Stimulated activated naive B cell treated with anti-CD40 and anti-IgM and Interleukin-4, amounts not matched to agents 10 μg/mL and 1 μg/mL and 100 μg/mL, for 72 hours (primary cell): ENCODE results near the gene KCTD17.
"Not testable (repeated sequence)": the region's sequence is repeated elsewhere in the genome, so short reads cannot be mapped to it uniquely, and the experiment has no call there.

Source experiments
- ATAC-seq, 2 donors: fragments of 150-1000 bp; cut with Tn5 transposase; replicated peaks; 2 replicates each; pipeline ENCODE4 v1.10.0; 2021; ENCODE audit warnings: moderate library complexity in 1 of 2
- DNase-seq: peaks from one replicate; pipeline ENCODE4 v3.0.0; 2021
- H3K27ac Mint-ChIP-seq: one replicate; pipeline ENCODE4 v1.8.0; 2022; ENCODE audit warnings: mild to moderate bottlenecking, mixed read lengths
- H3K27me3 Mint-ChIP-seq, 2 donors: one replicate each; pipeline ENCODE4 v1.8.0; 2022; ENCODE audit warnings: mixed read lengths in 2 of 2
- H3K36me3 Mint-ChIP-seq, 2 donors: one replicate each; pipeline ENCODE4 v1.8.0; 2022; ENCODE audit warnings: mixed read lengths in 2 of 2, mild to moderate bottlenecking in 1 of 2
- H3K4me1 Mint-ChIP-seq, 2 donors: one replicate each; pipeline ENCODE4 v1.8.0; 2022; ENCODE audit warnings: mixed read lengths in 2 of 2, mild to moderate bottlenecking in 1 of 2
- H3K4me3 Mint-ChIP-seq, 2 donors: one replicate each; pipeline ENCODE4 v1.8.0; 2022; ENCODE audit warnings: mild to moderate bottlenecking in 2 of 2, mixed read lengths in 2 of 2, moderate library complexity in 1 of 2
- H3K9me3 Mint-ChIP-seq, 2 donors: one replicate each; pipeline ENCODE4 v1.8.0; 2022; ENCODE audit warnings: mixed read lengths in 2 of 2, mild to moderate bottlenecking in 1 of 2

Gene KCTD17

GRCh38 chr22:37067428-37067827 is 15.9 kb downstream of the KCTD17 start:
- DNase-seq (no peak), ATAC-seq (no peak)
- H3K36me3 Mint-ChIP-seq: peaks cover 13 to 15% of the 10 kb centered on the region in 2 donors
- H3K4me3 Mint-ChIP-seq: no peak overlapping the region
- H3K9me3 Mint-ChIP-seq: no peaks in the 10 kb centered on the region
- H3K4me1 Mint-ChIP-seq: peaks cover 0 to 14% of the 10 kb centered on the region in 2 donors
- peaks cover 10 to 19% of the 10 kb centered on the region in 2 donors for H3K27me3 Mint-ChIP-seq
- no peak overlapping the region for H3K27ac Mint-ChIP-seq

- Mint-ChIP-seq H3K9me3 (no peaks in the 10 kb centered on the region), H3K4me1 (no peaks in the 10 kb centered on the region), H3K4me3 (no peak overlapping the region), H3K36me3 (peaks cover 10% of the 10 kb centered on the region in 2 donors), H3K27ac (no peak overlapping the region), H3K27me3 (peaks cover 12 to 19% of the 10 kb centered on the region in 2 donors)
- ATAC-seq (peak in 1 of 2 donors; percentile 41), DNase-seq (no peak)
Observed at GRCh38 chr22:37068859-37069258, 17.3 kb downstream of the KCTD17 start.

- H3K4me1 Mint-ChIP-seq: no peaks in the 10 kb centered on the region
- no peaks in the 10 kb centered on the region for H3K9me3 Mint-ChIP-seq
- H3K27ac Mint-ChIP-seq: no peak overlapping the region
- ATAC-seq (peak in 1 of 2 donors; percentile 18), DNase-seq (no peak)
- no peak overlapping the region for H3K4me3 Mint-ChIP-seq
- peaks cover 17 to 19% of the 10 kb centered on the region in 2 donors for H3K27me3 Mint-ChIP-seq
- H3K36me3 Mint-ChIP-seq: peaks cover 6 to 8% of the 10 kb centered on the region in 2 donors
Observed at GRCh38 chr22:37069319-37069718, 17.8 kb downstream of the KCTD17 start.

- Mint-ChIP-seq H3K4me3 (no peak overlapping the region), H3K27ac (no peak overlapping the region), H3K4me1 (no peaks in the 10 kb centered on the region), H3K36me3 (peaks cover 2 to 4% of the 10 kb centered on the region in 2 donors), H3K27me3 (peaks cover 20 to 21% of the 10 kb centered on the region in 2 donors), H3K9me3 (no peaks in the 10 kb centered on the region)
- no peak for ATAC-seq
- no peak for DNase-seq
Observed at GRCh38 chr22:37069719-37070118, 18.2 kb downstream of the KCTD17 start.

- H3K4me3 Mint-ChIP-seq: no peak overlapping the region
- H3K36me3 Mint-ChIP-seq: peaks cover 0 to 2% of the 10 kb centered on the region in 2 donors
- H3K27ac Mint-ChIP-seq: no peak overlapping the region
- no peaks in the 10 kb centered on the region for H3K4me1 Mint-ChIP-seq
- ATAC-seq (no peak), DNase-seq (no peak)
- no peaks in the 10 kb centered on the region for H3K9me3 Mint-ChIP-seq
- H3K27me3 Mint-ChIP-seq: peaks cover 24 to 27% of the 10 kb centered on the region in 2 donors
Observed at GRCh38 chr22:37070334-37070733, 18.8 kb downstream of the KCTD17 start.

- peaks cover 0 to 2% of the 10 kb centered on the region in 2 donors for H3K36me3 Mint-ChIP-seq
- H3K4me3 Mint-ChIP-seq: no peak overlapping the region
- no peak overlapping the region for H3K27ac Mint-ChIP-seq
- DNase-seq (no peak), ATAC-seq (no peak)
- H3K27me3 Mint-ChIP-seq: peaks cover 28 to 31% of the 10 kb centered on the region in 2 donors
- H3K9me3 Mint-ChIP-seq: no peaks in the 10 kb centered on the region
- H3K4me1 Mint-ChIP-seq: no peaks in the 10 kb centered on the region
Observed at GRCh38 chr22:37070744-37071143, 19.2 kb downstream of the KCTD17 start.

- ATAC-seq, H3K27ac Mint-ChIP-seq, H3K36me3 Mint-ChIP-seq, H3K4me3 Mint-ChIP-seq, H3K4me1 Mint-ChIP-seq, DNase-seq, H3K9me3 Mint-ChIP-seq: not testable (repeated sequence)
- peaks cover 33 to 38% of the 10 kb centered on the region in 2 donors for H3K27me3 Mint-ChIP-seq
Observed at GRCh38 chr22:37071850-37072592, 20.5 kb downstream of the KCTD17 start.

- Mint-ChIP-seq H3K9me3 (no peaks in the 10 kb centered on the region), H3K27ac (no peak overlapping the region), H3K4me3 (no peak overlapping the region), H3K27me3 (peaks cover 32 to 36% of the 10 kb centered on the region in 2 donors), H3K4me1 (peaks cover 0 to under 1% of the 10 kb centered on the region in 2 donors), H3K36me3 (no peaks in the 10 kb centered on the region)
- DNase-seq (no peak), ATAC-seq (no peak)
Observed at GRCh38 chr22:37072673-37073072, 21.1 kb downstream of the KCTD17 start.

- H3K4me3 Mint-ChIP-seq: no peak overlapping the region
- H3K4me1 Mint-ChIP-seq: peaks cover 9 to 18% of the 10 kb centered on the region in 2 donors
- DNase-seq (no peak), ATAC-seq (no peak)
- no peak overlapping the region for H3K27ac Mint-ChIP-seq
- no peaks in the 10 kb centered on the region for H3K36me3 Mint-ChIP-seq
- H3K9me3 Mint-ChIP-seq: no peaks in the 10 kb centered on the region
- peaks cover 25 to 42% of the 10 kb centered on the region in 2 donors for H3K27me3 Mint-ChIP-seq
Observed at GRCh38 chr22:37074537-37074936, 23.0 kb downstream of the KCTD17 start.

- Mint-ChIP-seq H3K4me3 (no peak overlapping the region), H3K4me1 (peaks cover 13 to 23% of the 10 kb centered on the region in 2 donors), H3K9me3 (no peaks in the 10 kb centered on the region), H3K36me3 (no peaks in the 10 kb centered on the region), H3K27me3 (peaks cover 19 to 47% of the 10 kb centered on the region in 2 donors), H3K27ac (no peak overlapping the region)
- ATAC-seq: no peak
- no peak for DNase-seq
Observed at GRCh38 chr22:37075046-37075445, 23.5 kb downstream of the KCTD17 start.

- DNase-seq: no peak
- no peaks in the 10 kb centered on the region for H3K36me3 Mint-ChIP-seq
- H3K9me3 Mint-ChIP-seq: no peaks in the 10 kb centered on the region
- H3K27ac Mint-ChIP-seq: no peak overlapping the region
- ATAC-seq: no peak
- H3K4me1 Mint-ChIP-seq: peaks cover 16 to 29% of the 10 kb centered on the region in 2 donors
- H3K4me3 Mint-ChIP-seq: no peak overlapping the region
- peaks cover 18 to 53% of the 10 kb centered on the region in 2 donors for H3K27me3 Mint-ChIP-seq
Observed at GRCh38 chr22:37075822-37076433, 24.4 kb downstream of the KCTD17 start.

GRCh38 chr22:37077802-37078448 is 26.4 kb downstream of the KCTD17 start:
- Mint-ChIP-seq H3K27ac (peak overlapping the region; percentile 81), H3K36me3 (no peaks in the 10 kb centered on the region), H3K4me3 (no peak overlapping the region), H3K27me3 (peaks cover 18 to 53% of the 10 kb centered on the region in 2 donors), H3K4me1 (peaks cover 16 to 29% of the 10 kb centered on the region in 2 donors), H3K9me3 (no peaks in the 10 kb centered on the region)
- ATAC-seq (peak; percentile 76 to 84), DNase-seq (peak; percentile 56)

- Mint-ChIP-seq H3K4me1 (peaks cover 16 to 29% of the 10 kb centered on the region in 2 donors), H3K27me3 (peaks cover 26 to 57% of the 10 kb centered on the region in 2 donors), H3K27ac (peak overlapping the region; percentile 3), H3K9me3 (no peaks in the 10 kb centered on the region), H3K36me3 (no peaks in the 10 kb centered on the region), H3K4me3 (no peak overlapping the region)
- no peak for ATAC-seq
- no peak for DNase-seq
Observed at GRCh38 chr22:37079158-37079557, 27.6 kb downstream of the KCTD17 start.

GRCh38 chr22:37079668-37080171 is 28.2 kb downstream of the KCTD17 start:
- no peak overlapping the region for H3K4me3 Mint-ChIP-seq
- peak overlapping the region; percentile 56 for H3K27ac Mint-ChIP-seq
- peak; percentile 38 to 47 for ATAC-seq
- H3K4me1 Mint-ChIP-seq: peaks cover 16 to 29% of the 10 kb centered on the region in 2 donors
- H3K36me3 Mint-ChIP-seq: no peaks in the 10 kb centered on the region
- no peak for DNase-seq
- H3K9me3 Mint-ChIP-seq: no peaks in the 10 kb centered on the region
- peaks cover 29 to 51% of the 10 kb centered on the region in 2 donors for H3K27me3 Mint-ChIP-seq
